Heart right ventricle (tissue), 16 donors: Measurements from ENCODE around the gene PHC2. TPM values are rescaled to one million over a fixed set of nuclear protein-coding genes. Genes with fewer than 3 reads are reported as not detected.

Experiments used
- ATAC-seq, 8 donors: fragments of 200-7000 bp; cut with Tn5 transposase; one replicate each; pipeline ENCODE4 v1.9.1; 2020; ENCODE audit warnings: mild to moderate bottlenecking in 8 of 8, moderate library complexity in 8 of 8, moderate number of reproducible peaks in 1 of 8
- DNase-seq, 2 donors: peaks; one replicate each; pipeline ENCODE4 v3.0.0-alpha.2; 2020
- H3K27ac ChIP-seq, 10 donors: fragments of 200-600 bp; sonication (generic) in 2 of 10; one replicate each; pipeline versions ENCODE4 v1.5.0 to v1.8.0; 2020 to 2022; ENCODE audit warnings: mild to moderate bottlenecking in 3 of 10
- H3K27me3 ChIP-seq, 7 donors: fragments of 200-600 bp; one replicate each; pipeline ENCODE4 v1.8.0; 2021 to 2022; ENCODE audit warnings: mild to moderate bottlenecking in 2 of 7
- H3K36me3 ChIP-seq, 9 donors: fragments of 200-600 bp; sonication (generic) in 1 of 9; one replicate each; pipeline versions ENCODE4 v1.5.0 to v1.8.0; 2020 to 2022; ENCODE audit warnings: mild to moderate bottlenecking in 2 of 9
- H3K4me1 ChIP-seq, 9 donors: fragments of 200-600 bp; sonication (generic) in 1 of 9; one replicate each; pipeline versions ENCODE4 v1.5.0 to v1.8.0; 2020 to 2022; ENCODE audit warnings: mild to moderate bottlenecking in 4 of 9
- H3K4me3 ChIP-seq, 10 donors: fragments of 200-600 bp; sonication (generic) in 2 of 10; one replicate each; pipeline versions ENCODE4 v1.5.0 to v1.8.0; 2020 to 2022; ENCODE audit warnings: mild to moderate bottlenecking in 7 of 10, moderate library complexity in 2 of 10
- H3K9me3 ChIP-seq, 11 donors: fragments of 200-600 bp in 10 of 11; sonication (generic) in 2 of 11; one replicate each; pipeline versions ENCODE4 v1.5.0 to v1.8.0; 2013 to 2022; ENCODE audit warnings: mild to moderate bottlenecking in 2 of 11, control low read depth in 1 of 11, moderate library complexity in 1 of 11
- WGBS, 2 donors: extraction: QIAGEN DNeasy Blood & Tissue Kit; methylation state at CpG; one replicate each; pipeline ENCODE4 v1.1.7; 2013; ENCODE audit warnings: inconsistent platforms in 1 of 2; 5-methylcytosine and 5-hydroxymethylcytosine counted together
- intact Hi-C, 10 donors: fragments of 100-400 bp; cut with DNase I; formaldehyde crosslinking; loops; one replicate each; pipeline versions ENCODE4 v1.11.1 to v1.14.2; 2022
- polyA plus RNA-seq, 2 donors: library from polyadenylated mRNA; stranded (reverse); fragments of 200-250 nt; gene quantifications; one replicate each; pipeline ENCODE4 v1.2.3, GENCODE V29; 2013
- total RNA-seq, 10 donors: library from RNA; stranded (reverse); fragmentation: NEBNext Ultra II Directional in 3 of 10; extraction: Animal tissue kit (Norgen Biotek cat#: 25700) in 3 of 10; gene quantifications; one replicate each; pipeline versions ENCODE4 v1.2.1 to v1.2.4, GENCODE V29; 2021 to 2023
- TF ChIP-seq, protein P1 (sequence below), 9 donors: fragments of 200-600 bp; sonication (generic) in 2 of 9; IDR thresholded peaks; one replicate each; pipeline versions ENCODE4 v1.5.0 to v1.8.0; 2021 to 2022; ENCODE audit warnings: antibody characterized with exemption in 9 of 9, mild to moderate bottlenecking in 5 of 9, moderate library complexity in 1 of 9
- donor health status: Arrhythmogenic right ventricular cardiomyopathy.
- donor health status: ischemic (EF 13 %, LVEDD 7.1; RV severe dilation, severe dysfunction).
- donor health status: healthy with polysubstance abuse.
- donor health status: DM: no; HTN: yes; CAD: no.
- donor health status: DM: no; HTN: no; CAD: no.
- donor health status: ischemic (EF 25% LVEDD 6.9; RV normal size, moderate dysfunction).
- donor health status: ischemic (EF 25% LVEDD 5.7; RV mildly dilated, moderate dysfunction).
- donor health status: healthy.
- donor health status: DM: yes; HTN: yes; CAD: no.
- donor health status: Ischemic cardiomyopathy.
- donor health status: ischemic (EF 35%, LVEDD 5.7; RV mildly dilated, moderate dysfunction).
- donor health status: nonischemic (EF 11% LVEDD 7.7; RV severe dilation, severe dysfunction).
- donor health status: DM: yes; HTN: yes; CAD: no.
- donor health status: PGD.
- donor health status: ischemic (EF 29% LVEDD 5.4; RV normal size, mild dysfunction).
- donor health status: nonischemic (EF 23%, LVEDD 6.1; RV moderate dilation, normal function).

Gene PHC2
- total and polyA plus RNA-seq, 12 donors, result 81.2 to 136 (median 99.3) TPM

DNA sequence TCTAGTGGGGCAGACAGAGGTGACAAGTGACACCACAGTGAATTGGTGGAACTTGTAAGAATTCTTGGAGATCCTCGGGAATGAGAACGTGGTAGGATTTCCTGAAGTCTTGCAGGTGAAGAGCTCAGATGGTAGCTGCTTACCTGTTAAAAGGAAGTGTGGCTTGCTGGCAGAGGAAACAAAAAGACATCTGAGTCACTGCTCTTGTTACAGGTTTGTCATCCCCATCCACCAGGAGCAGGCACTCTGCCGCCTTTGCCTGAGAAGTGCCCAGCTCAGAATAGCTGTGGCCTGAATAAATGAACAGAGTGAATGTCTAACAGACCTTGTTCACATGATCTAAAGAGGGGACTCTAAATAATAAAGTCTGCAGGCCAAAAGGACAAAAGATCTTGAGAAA, 29.2 kb upstream of the PHC2 start:
- Histone ChIP-seq H3K36me3 (no peaks in the 10 kb centered on the region), H3K27me3 (no peaks in the 10 kb centered on the region), H3K9me3 (no peaks in the 10 kb centered on the region), H3K27ac (peak overlapping the region; percentile 59 to 93 (median 84)), H3K4me3 (no peak overlapping the region), H3K4me1 (peaks cover 0 to 75% (median 32%) of the 10 kb centered on the region in 9 donors)
- WGBS, 2 donors, result 70 to 75% methylated on average over 3 of the region's 3 CpGs
- no peak for DNase-seq
- intact Hi-C loops, result loop anchor here in 6 of 10 donors (5.0 to 10.0 kb wide), 7 partner anchors 85 to 365 kb away; no protein-coding TSS in a partner anchor
- TF ChIP-seq, protein P1, sequence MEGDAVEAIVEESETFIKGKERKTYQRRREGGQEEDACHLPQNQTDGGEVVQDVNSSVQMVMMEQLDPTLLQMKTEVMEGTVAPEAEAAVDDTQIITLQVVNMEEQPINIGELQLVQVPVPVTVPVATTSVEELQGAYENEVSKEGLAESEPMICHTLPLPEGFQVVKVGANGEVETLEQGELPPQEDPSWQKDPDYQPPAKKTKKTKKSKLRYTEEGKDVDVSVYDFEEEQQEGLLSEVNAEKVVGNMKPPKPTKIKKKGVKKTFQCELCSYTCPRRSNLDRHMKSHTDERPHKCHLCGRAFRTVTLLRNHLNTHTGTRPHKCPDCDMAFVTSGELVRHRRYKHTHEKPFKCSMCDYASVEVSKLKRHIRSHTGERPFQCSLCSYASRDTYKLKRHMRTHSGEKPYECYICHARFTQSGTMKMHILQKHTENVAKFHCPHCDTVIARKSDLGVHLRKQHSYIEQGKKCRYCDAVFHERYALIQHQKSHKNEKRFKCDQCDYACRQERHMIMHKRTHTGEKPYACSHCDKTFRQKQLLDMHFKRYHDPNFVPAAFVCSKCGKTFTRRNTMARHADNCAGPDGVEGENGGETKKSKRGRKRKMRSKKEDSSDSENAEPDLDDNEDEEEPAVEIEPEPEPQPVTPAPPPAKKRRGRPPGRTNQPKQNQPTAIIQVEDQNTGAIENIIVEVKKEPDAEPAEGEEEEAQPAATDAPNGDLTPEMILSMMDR (IDR thresholded peaks at IDR 0.05), result no peak
- peak in 5 of 8 donors; percentile 17 to 57 (median 43) for ATAC-seq

DNA sequence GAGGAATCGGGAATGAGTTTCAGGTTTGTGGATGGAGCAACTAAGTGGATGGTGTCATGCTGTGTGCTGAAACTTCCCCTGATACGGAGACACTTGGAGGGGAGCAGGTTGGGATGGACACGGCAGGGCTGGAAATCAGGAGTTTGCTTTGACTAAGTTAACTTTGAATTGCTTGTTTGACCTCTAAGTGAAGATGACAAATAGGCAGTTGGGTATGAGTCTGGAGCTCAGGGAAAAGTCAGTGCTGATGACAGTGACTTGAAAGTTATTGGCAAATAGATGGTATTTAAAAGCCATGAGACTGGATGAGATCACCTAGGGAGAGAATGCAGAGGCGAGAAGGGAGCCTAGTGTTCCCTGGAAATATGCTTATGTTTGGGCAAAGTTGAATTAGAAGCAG, 28.8 kb upstream of the PHC2 start:
- DNase-seq (no peak), ATAC-seq (no peak)
- Histone ChIP-seq H3K27ac (peak overlapping the region in 8 of 10 donors; percentile 64 to 93 (median 86)), H3K27me3 (no peaks in the 10 kb centered on the region), H3K9me3 (no peaks in the 10 kb centered on the region), H3K36me3 (no peaks in the 10 kb centered on the region), H3K4me3 (no peak overlapping the region), H3K4me1 (peaks cover 0 to 75% (median 32%) of the 10 kb centered on the region in 9 donors)
- 83% methylated on average over 4 of the region's 4 CpGs for WGBS, 2 donors
- intact Hi-C loops, result loop anchor here (5.0 to 10.0 kb wide), 14 partner anchors 57 to 365 kb away; no protein-coding TSS in a partner anchor
- TF ChIP-seq, protein P1 (IDR thresholded peaks at IDR 0.05), result no peak

DNA sequence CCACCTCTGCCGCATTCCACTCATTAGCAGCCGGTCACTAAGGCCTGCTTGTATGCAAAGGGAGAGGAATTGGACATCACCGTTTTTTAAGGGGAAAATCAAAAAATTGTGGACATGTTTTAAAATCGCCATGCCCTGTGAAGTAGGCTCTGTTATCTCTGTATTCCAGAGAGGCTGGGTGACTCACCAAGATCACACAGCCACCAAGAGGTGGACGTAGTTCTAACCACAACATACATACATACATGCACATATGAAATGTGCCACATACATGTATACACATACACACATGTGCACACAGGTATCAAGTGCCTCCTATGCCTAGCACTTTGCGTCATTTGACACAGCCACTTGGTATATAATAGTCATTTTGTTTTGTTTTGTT, 25.6 kb upstream of the PHC2 start:
- H3K4me3 ChIP-seq, result no peak overlapping the region
- H3K4me1 ChIP-seq, result peaks cover 0 to 64% (median 30%) of the 10 kb centered on the region in 9 donors
- no peaks in the 10 kb centered on the region for H3K36me3 ChIP-seq
- DNase-seq, result no peak
- WGBS, 2 donors, result 68 to 70% methylated on average over 6 of the region's 6 CpGs
- no peaks in the 10 kb centered on the region for H3K27me3 ChIP-seq
- H3K27ac ChIP-seq, result peak overlapping the region in 7 of 10 donors; percentile 24 to 72 (median 54)
- intact Hi-C loops, result loop anchor here in 7 of 10 donors (5.0 to 10.0 kb wide), 9 partner anchors 54 to 322 kb away; no protein-coding TSS in a partner anchor
- TF ChIP-seq, protein P1 (IDR thresholded peaks at IDR 0.05), result no peak
- peak in 1 of 8 donors; percentile 7 for ATAC-seq
- peaks cover 0 to 5% (median 0%) of the 10 kb centered on the region in 11 donors for H3K9me3 ChIP-seq

DNA sequence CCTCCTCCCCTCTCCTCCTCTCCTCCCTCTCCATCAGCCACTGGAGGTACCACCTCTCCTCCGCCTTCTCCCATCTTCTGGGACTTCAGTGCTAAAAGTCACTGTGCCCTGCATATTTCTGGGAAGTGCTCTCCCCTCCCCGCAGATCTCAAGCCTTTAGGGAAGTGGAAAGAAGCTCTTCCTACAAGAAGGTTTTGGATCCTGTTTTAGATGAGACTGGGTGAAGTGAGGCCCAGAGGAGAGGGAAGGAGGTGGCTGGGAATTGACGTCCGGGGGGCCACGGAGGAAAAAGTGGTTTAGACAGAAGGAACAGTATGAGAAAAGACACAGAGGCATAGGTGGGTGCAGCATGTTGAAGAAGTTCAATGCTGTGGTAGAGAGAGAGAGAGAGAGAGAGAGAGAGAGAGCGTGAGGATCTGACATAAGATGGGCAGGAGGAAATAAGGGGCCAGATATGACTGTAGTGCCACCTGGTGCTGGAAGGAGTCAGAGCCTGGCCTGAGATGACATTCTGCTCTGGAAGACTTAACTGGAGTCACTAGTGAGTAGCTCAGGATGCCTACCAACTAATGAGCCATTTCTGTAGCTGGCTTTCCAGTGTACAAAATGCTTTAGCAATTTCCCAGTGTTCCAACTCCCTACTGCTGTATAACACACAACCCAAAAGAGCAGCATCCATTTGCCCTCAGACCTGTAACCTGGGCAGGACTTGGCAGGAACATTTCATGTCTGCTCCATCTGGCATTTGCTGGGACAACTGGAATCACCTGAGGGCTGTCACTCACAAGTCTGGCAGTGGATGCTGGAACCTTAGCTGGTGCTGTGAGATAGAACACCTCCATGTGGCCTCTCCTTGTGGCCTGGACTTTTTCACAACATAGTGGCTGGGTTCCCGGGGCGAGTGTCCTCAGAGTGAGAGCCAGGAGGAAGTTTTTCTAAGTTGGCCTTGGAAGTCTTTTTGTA, 24.9 kb upstream of the PHC2 start:
- WGBS, 2 donors, result 37 to 39% methylated on average over 8 of the region's 8 CpGs
- peak in 1 of 2 donors; percentile 60 for DNase-seq
- Histone ChIP-seq H3K9me3 (peaks cover 0 to 5% (median 0%) of the 10 kb centered on the region in 11 donors), H3K4me1 (peaks cover 0 to 57% (median 25%) of the 10 kb centered on the region in 9 donors), H3K36me3 (no peaks in the 10 kb centered on the region), H3K27me3 (no peaks in the 10 kb centered on the region), H3K4me3 (no peak overlapping the region), H3K27ac (peak overlapping the region in 7 of 10 donors; percentile 24 to 72 (median 54))
- peak; percentile 75 to 90 (median 84) for ATAC-seq
- TF ChIP-seq, protein P1 (IDR thresholded peaks at IDR 0.05), result peak; percentile 21 to 74 (median 65)
- intact Hi-C loops, result loop anchor here in 7 of 10 donors (5.0 to 10.0 kb wide), 9 partner anchors 54 to 321 kb away; no protein-coding TSS in a partner anchor
